ENCODE results near the gene HPRT1. TPM values are rescaled to one million over a fixed set of nuclear protein-coding genes. Genes with fewer than 3 reads are reported as not detected.

HPRT1 gene
- total RNA-seq, 1 experiment from 2014 or later = 49.1 TPM

- peaks cover 3% of the 10 kb centered on the region for H3K36me3 Mint-ChIP-seq (ENCODE audit: insufficient read depth, unreplicated experiment)
- no peak overlapping the region for H3K27ac Mint-ChIP-seq (ENCODE audit: low read depth, unreplicated experiment)
- TF ChIP-seq CTCF (IDR thresholded peaks at IDR 0.05; ENCODE audit: unreplicated experiment) = no peak
- no peaks in the 10 kb centered on the region for H3K4me1 Mint-ChIP-seq (ENCODE audit: insufficient read depth, unreplicated experiment)
- peaks cover 2% of the 10 kb centered on the region for H3K27me3 Mint-ChIP-seq (ENCODE audit: insufficient read depth, unreplicated experiment)
- DNase-seq (ENCODE audit: unreplicated experiment) = peak; percentile 24
- no TSS peak for BruUV-seq (replicated peaks)
- POLR2A ChIA-PET = no interaction called here
- H3K9me3 Mint-ChIP-seq (ENCODE audit: unreplicated experiment) = no peaks in the 10 kb centered on the region
- CTCF ChIA-PET = no interaction called here
- intact Hi-C loops (cut with micrococcal nuclease) = no loop called here
- H3K4me3 Mint-ChIP-seq (ENCODE audit: unreplicated experiment) = no peak overlapping the region
Observed at GRCh38 chrX:134469486-134469885, 9.5 kb downstream of the HPRT1 start.

- H3K27me3 Mint-ChIP-seq (ENCODE audit: insufficient read depth, unreplicated experiment) = peaks cover 5% of the 10 kb centered on the region
- H3K9me3 Mint-ChIP-seq (ENCODE audit: unreplicated experiment) = no peaks in the 10 kb centered on the region
- CTCF ChIA-PET = no interaction called here
- POLR2A ChIA-PET = no interaction called here
- H3K4me3 Mint-ChIP-seq (ENCODE audit: unreplicated experiment) = no peak overlapping the region
- no peak for DNase-seq (ENCODE audit: unreplicated experiment)
- intact Hi-C loops (cut with micrococcal nuclease) = no loop called here
- H3K4me1 Mint-ChIP-seq (ENCODE audit: insufficient read depth, unreplicated experiment) = no peaks in the 10 kb centered on the region
- H3K36me3 Mint-ChIP-seq (ENCODE audit: insufficient read depth, unreplicated experiment) = no peaks in the 10 kb centered on the region
- no peak for TF ChIP-seq CTCF (IDR thresholded peaks at IDR 0.05; ENCODE audit: unreplicated experiment)
- no TSS peak for BruUV-seq (replicated peaks)
- H3K27ac Mint-ChIP-seq (ENCODE audit: low read depth, unreplicated experiment) = no peak overlapping the region
Observed at GRCh38 chrX:134470013-134470412, 10.0 kb downstream of the HPRT1 start.

- no TSS peak for BruUV-seq (replicated peaks)
- no peak overlapping the region for H3K4me3 Mint-ChIP-seq (ENCODE audit: unreplicated experiment)
- H3K9me3 Mint-ChIP-seq (ENCODE audit: unreplicated experiment) = no peaks in the 10 kb centered on the region
- ChIA-PET POLR2A (no interaction called here), CTCF (interaction anchor here (1.2 kb wide), 1 partner anchor 11 kb away, joined by 3 read pairs; no protein-coding TSS in a partner anchor)
- no peak for DNase-seq (ENCODE audit: unreplicated experiment)
- intact Hi-C loops (cut with micrococcal nuclease) = no loop called here
- peaks cover 21% of the 10 kb centered on the region for H3K27me3 Mint-ChIP-seq (ENCODE audit: insufficient read depth, unreplicated experiment)
- TF ChIP-seq CTCF (IDR thresholded peaks at IDR 0.05; ENCODE audit: unreplicated experiment) = no peak
- peaks cover 9% of the 10 kb centered on the region for H3K36me3 Mint-ChIP-seq (ENCODE audit: insufficient read depth, unreplicated experiment)
- no peaks in the 10 kb centered on the region for H3K4me1 Mint-ChIP-seq (ENCODE audit: insufficient read depth, unreplicated experiment)
- no peak overlapping the region for H3K27ac Mint-ChIP-seq (ENCODE audit: low read depth, unreplicated experiment)
Observed at GRCh38 chrX:134472041-134472440, 12.1 kb downstream of the HPRT1 start.

GRCh38 chrX:134476284-134476683 is 16.3 kb downstream of the HPRT1 start:
- H3K27me3 Mint-ChIP-seq (ENCODE audit: insufficient read depth, unreplicated experiment) = peaks cover 26% of the 10 kb centered on the region
- DNase-seq (ENCODE audit: unreplicated experiment) = no peak
- no TSS peak for BruUV-seq (replicated peaks)
- H3K36me3 Mint-ChIP-seq (ENCODE audit: insufficient read depth, unreplicated experiment) = peaks cover 9% of the 10 kb centered on the region
- no peaks in the 10 kb centered on the region for H3K4me1 Mint-ChIP-seq (ENCODE audit: insufficient read depth, unreplicated experiment)
- ChIA-PET POLR2A (no interaction called here), CTCF (no interaction called here)
- no peak for TF ChIP-seq CTCF (IDR thresholded peaks at IDR 0.05; ENCODE audit: unreplicated experiment)
- H3K9me3 Mint-ChIP-seq (ENCODE audit: unreplicated experiment) = no peaks in the 10 kb centered on the region
- H3K4me3 Mint-ChIP-seq (ENCODE audit: unreplicated experiment) = no peak overlapping the region
- intact Hi-C loops (cut with micrococcal nuclease) = no loop called here
- H3K27ac Mint-ChIP-seq (ENCODE audit: low read depth, unreplicated experiment) = no peak overlapping the region
